Fibroblast of upper back skin (primary cell): ENCODE results near the gene HDGF.

ENCODE experiments used
- DNase-seq: peaks from one replicate; pipeline ENCODE4 v3.0.0-alpha.2; 2013

HDGF gene

DNA sequence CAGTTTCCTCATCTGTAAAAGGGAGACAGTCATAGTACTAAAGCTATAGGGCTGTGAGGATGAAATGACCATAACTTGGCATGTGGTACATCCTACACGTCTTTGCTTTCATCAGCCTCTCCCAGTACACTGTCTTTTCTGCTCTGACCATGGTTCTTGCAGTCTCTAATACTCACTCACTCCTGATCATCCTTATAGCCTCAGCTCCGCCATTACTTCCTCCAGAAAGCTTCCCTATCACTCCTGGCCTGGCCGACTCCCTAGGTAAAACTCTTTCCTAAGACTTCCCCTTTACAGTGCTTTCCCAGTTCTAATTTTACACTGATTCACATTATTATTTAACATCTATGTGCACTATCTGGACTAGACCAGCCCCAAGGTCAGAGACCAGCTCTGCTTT lies 5.6 kb downstream of the HDGF start:
- DNase-seq, result no peak

GRCh38 chr1:156744786-156745419 lies 6.6 kb downstream of the HDGF start:
- DNase-seq, result no peak

DNA sequence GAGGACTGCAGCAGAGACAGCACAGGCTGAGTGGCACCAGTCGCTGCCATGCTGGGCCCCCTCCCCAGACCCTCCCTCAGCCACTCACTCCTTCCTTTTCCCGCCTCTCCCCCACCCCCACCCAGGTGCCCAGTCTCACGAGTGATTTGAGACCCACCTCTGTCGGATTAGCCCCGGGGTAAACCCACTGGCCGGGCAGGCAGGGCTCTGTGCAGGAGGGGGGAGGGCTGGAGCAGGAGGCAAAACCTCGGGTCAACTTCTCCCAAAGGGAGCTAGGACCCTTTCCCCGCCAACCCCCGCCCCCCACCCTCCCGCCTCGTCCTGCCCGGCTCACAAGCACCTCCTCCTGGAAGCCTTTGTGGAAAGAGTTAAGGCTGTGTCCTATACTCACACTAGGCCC lies 7.1 kb downstream of the HDGF start:
- no peak for DNase-seq

DNA sequence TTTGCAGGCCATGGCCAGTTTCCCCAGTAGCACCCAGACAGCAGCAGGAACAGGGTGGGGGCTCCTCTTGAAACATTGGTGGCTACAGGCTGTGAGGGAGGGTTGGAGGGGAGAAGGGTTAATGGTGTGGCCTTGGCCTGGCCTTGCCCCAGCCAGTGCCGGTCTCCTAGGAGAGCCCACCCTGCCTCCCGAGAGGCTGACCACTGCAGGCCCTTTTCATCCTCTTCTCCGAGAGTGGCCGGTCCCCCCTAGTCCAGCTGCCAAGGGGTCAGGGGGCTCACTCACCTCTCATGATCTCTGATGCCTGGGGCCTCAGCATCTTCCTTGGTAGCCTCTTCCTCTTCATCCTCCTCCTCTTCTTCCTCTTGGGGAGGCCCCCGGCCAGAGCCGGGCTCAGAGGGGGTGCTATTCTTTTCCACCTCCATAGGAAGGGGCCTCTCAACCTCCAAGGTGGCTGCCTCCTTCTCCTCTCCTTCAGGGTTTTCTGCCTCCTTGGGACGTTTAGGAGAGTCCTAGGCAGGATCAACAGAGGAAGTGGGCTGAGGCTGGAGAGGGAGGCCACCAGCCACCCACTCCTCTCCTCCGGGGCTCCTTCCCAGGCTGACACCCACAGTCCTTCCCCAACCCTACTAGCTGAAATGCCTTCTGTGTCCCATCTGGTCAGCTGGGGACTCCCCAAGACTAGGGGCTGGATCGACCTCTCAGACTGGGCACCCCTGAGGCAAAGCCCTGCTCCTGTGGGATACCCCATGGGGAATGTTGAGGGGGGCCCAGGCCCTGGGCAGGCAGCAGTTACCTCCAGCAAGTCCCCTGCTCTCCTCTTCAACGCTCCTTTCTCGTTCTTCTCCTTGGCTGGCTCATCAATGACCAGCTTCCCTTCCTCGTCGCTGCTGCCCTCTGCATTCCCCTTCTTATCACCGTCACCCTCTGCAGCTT lies 7.8 kb downstream of the HDGF start:
- no peak for DNase-seq

- no peak for DNase-seq
Observed at GRCh38 chr1:156742801-156743200, 8.7 kb downstream of the HDGF start.

- no peak for DNase-seq
Observed at GRCh38 chr1:156742017-156742416, 9.5 kb downstream of the HDGF start.

DNA sequence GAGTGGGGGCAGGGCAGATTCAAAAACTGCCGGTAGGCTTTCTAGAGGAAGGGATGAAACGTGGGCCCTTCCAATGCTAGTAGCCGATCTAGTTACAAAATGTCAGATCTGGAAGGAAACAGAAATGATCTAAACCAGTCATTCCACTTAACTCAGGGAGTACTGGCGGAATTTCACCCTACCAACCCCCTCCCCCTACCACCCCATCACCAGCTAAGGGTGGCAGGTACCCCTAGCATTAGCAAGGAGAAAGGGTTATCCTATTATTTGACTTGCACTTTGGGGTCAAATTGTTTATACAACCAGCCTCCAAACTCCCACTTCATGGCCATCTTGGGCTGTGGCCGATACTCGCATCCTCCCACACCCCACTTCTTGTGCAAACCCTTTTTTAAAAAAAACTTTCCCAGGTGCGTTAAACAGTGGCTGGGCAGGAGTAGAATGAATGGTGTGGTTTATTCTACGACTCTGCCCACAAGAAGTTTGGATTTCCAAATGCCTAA lies 9.9 kb downstream of the HDGF start:
- DNase-seq, result no peak

DNA sequence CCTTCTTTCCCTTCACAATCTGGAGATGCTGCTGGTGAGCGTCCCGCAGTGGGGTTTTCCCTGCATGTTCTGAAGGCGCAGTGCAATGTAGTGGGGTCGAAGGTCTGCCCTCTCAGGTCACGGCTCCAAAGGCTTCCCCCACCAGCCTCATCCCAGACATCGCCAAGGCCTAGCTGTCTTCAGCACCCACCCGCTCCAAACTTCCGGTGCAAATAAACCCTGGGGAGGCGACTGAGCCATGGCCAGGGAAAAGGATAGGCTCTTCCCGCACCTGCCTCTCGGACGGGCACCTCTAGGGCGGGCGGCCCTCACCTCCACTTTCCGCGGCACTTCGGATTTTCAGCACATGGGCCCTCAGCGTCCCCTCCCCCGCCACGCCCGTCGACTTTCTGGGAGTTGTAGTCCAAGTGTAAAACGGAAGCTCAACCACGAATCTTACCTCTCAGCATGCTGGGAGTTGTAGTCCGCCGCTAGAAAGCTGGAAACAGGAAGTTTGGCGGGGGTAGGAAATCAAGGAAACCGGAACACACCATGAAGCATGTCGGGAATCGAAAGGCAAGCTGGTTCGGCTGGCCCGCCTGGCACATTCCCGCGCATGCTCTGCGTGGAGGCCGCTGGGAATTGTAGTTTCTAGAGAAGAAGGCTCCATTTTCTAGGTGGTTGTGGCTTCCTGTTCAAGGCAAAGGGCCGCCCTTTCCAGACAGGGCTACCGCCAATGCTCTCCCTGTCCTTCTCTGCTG lies 10.6 kb downstream of the HDGF start, which contains the start of gene MRPL24:
Gene MRPL24, minus strand, starts transcription at position 348 of the 740 bp plus-strand sequence. CDS start 2,384 bp downstream, outside the sequence.
- DNase-seq, result peak; percentile 100

DNA sequence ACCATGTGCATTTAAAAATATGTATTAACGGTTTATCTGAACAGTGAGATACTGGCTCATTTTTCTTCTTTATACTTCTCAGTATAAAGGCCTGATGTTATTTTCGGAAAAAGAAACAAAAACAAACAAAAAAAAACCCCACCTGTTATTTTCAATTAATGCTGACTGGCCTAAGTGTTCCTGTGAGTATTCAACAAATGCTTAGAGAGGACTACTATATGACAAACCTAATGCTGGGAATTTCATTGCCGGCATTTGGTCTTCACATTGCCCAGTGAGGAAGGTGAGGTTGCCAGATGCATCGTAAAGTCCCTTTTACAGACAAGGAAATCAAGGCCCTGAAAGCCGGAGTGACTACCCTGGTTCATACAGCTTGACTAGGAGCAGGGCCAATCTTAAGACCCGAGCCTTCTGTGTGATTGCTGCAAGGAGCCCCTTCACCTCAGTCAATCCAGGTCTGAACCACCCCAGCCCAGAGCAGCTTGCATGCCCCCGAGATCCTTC lies 11.2 kb downstream of the HDGF start:
- DNase-seq, result no peak

- DNase-seq, result no peak
Observed at GRCh38 chr1:156738916-156739315, 12.6 kb downstream of the HDGF start.

GRCh38 chr1:156738407-156738806 lies 13.1 kb downstream of the HDGF start:
- no peak for DNase-seq

GRCh38 chr1:156733989-156734584 lies 17.4 kb downstream of the HDGF start:
- DNase-seq, result no peak

GRCh38 chr1:156728599-156729462 lies 22.6 kb downstream of the HDGF start, which contains the start of gene ISG20L2:
TSS of gene ISG20L2 (minus strand) at chr1:156728766. CDS start at chr1:156727652, 1,114 bp downstream.
- DNase-seq, result peak; percentile 98

GRCh38 chr1:156727926-156728598 lies 23.4 kb downstream of the HDGF start, which contains the start of gene METTL25B:
TSS of gene METTL25B (plus strand) at chr1:156728469. CDS start at chr1:156729105, 636 bp downstream.
- peak; percentile 77 for DNase-seq

DNA sequence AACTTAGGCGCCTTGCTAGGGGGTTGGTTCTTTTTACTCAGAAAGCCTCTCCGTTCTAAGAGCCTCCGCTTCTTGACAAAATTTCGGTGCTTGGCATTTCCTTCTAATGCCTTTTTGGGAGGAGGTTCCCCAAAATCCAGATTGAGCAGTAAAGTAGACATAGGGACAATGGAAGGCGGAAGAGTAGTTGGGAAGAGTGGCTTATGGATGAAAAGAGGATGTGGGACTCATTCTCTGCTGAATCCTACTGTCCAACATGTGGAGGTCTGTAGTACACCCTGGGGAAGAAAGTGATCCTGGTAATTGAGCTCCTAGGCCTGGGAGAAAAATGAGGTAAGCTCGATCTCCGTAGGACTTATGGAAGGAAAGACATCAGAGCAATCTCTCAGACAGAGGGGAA lies 24.0 kb downstream of the HDGF start:
- DNase-seq, result no peak

DNA sequence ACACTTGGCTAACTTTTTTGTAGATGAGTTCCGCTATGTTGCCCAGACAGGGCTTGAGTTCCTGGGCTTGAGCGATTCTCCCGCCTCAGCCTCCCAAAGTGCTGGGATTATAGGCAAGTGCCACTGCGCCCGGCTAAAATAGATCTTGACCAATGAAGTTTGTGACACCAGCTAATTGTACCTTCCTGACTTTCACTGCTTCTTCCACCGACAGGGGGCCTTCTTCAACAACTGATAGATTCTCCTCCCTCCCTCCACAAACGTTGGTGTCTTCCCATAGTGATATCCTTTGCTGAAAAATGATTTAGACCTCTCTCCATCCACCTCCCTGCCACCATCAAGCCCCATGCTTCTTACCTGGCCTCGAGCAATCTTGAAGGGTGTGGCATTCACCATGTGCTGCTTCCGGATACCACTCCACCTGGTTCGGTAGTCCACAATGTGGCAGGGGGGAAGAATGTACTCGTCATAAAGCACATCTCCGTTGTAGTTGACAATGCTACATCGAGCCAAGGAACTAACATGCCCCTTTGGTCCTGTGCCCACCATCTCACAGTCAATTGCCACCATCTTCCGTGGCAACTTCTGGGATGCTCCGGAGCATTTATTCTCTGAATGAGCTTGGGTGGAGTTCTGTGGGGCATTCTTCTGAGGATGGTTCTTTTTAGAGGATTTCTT lies 24.8 kb downstream of the HDGF start:
- peak; percentile 67 for DNase-seq

GRCh38 chr1:156725683-156726280 lies 25.7 kb downstream of the HDGF start:
- DNase-seq, result peak; percentile 86

DNA sequence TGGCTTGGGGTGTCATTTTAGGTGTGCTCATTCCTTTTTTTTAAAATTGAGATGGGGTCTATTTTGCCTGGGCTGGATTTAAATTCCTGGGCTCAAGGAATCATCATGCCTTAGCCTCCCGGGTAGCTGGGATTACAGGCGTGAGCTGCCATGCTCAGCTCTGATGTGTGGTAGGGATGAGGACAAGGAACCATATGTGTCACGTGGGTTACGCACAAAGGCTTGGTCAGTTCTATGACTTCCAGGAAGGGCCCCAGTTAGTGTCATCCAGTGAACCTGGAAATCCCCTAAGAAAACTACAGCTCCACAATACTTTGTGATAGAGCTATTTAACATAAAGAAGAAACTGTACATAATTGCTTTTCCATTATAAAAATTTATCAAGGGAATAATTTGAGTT lies 29.9 kb downstream of the HDGF start:
- DNase-seq, result no peak

GRCh38 chr1:156721131-156721530 lies 30.3 kb downstream of the HDGF start:
- no peak for DNase-seq

GRCh38 chr1:156717351-156717750 lies 34.1 kb downstream of the HDGF start:
- DNase-seq, result no peak
